Measurements from ENCODE around the gene CDH4.
"Not testable (repeated sequence)": the region's sequence is repeated elsewhere in the genome, so short reads cannot be mapped to it uniquely, and the experiment has no call there.

The CDH4 gene

GRCh38 chr20:61443443-61444126, 191.5 kb downstream of the CDH4 start:
- no peak for DNase-seq

- no peak for DNase-seq
Observed at GRCh38 chr20:61444637-61445036, 192.6 kb downstream of the CDH4 start.

GRCh38 chr20:61445138-61445537, 193.1 kb downstream of the CDH4 start:
- no peak for DNase-seq

DNA sequence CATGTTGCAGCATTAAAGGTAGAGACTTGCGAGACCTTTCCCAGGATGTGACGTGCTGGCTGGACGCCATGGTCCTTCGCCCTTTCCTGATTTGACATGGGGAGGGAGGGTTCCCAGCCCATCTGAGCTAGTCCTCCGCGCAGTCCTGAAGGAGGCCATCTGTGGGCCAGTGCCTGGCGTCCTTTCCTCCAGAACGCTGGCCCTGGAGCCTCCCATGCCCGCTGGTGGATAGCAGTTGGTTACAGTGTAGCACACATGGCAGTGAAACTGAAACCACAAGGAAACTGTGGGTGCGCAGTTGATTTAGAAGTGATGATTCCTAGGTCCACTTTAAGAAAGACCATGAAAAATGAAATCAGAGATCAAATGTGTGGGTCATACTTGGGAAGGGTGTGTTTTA, 193.7 kb downstream of the CDH4 start:
- no peak for DNase-seq

DNA sequence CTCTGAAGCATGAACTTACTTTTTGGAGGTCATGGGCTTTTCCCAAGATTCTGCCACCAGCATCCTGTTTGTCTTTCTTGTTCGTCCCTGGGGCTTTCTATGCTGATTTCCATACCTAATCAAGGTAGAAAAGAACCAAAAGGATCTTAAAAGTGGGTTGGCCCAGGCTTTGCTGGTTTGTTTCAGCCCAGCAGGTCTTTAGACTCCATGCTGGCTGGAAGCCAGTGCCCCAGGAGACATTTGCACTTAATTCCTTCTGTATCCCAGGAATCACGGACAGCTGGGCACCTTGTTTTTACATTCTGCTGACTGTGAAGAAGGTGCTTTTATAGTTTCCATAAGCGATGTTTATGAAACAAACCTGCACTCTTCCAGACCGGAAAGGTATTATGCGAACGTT, 195.9 kb downstream of the CDH4 start:
- DNase-seq, result no peak

DNA sequence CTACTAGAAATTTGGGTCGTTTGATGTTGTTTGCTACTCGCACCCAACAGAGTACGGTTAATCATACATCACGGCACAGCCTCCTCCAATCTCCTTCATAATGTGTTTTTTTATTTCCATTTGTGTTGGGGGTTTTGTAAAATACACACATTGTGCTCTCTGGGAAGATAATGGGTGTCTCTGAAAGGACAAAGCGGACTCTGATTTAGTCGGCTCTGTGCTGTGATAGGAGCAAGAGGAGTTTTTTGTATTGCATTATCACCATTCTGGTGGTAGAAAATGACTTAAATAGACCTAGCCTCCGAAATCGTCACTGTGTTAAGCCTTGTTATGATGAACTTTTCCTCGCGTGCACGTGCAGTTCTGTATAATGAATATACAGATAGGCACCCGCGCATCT, 196.3 kb downstream of the CDH4 start:
- DNase-seq, result no peak

DNA sequence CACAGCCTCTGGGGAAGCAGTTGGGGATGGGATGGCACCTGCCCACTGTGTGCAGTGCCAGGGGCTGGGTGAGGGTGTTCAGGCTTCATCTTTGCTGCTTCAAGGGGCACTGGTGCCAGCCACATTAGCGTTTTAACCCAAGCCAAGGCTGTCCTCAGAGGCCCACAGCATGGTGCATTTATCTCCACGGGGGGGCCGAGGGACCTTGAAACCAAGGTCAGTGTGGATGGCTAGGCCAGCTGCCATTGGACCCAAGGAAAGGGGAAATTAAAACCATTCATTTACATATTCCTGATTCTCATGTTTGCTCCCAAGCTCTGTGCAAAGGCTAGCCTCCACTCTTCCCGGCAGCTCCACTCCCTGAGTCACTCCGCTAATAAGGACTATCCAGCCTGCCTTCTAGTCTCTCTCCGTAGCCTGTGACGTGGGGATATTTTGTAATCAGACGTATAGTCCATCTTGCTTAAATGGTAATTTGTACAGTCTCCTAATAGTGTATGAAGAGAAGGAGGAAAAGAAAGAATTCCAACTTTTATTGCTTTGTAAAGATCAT, 197.1 kb downstream of the CDH4 start:
- DNase-seq, result no peak

DNA sequence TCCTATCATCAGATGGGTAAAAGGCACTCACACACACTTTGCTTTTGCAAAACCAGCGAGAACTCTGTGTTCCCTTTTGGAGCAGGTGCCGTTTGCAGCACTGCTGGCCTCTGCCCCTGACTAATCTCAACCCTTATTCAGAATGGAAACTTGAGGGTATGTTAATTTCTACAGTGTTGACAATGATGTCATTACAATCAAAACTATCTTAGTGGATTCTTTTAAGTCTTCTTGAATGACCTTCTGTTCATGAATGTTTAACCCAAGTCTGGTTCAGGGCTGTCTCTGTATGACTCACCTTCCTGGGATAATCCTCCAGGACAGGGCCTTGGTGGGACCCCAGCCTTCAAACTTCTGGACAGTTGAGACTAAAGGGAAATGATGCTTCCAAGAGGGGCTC, 197.9 kb downstream of the CDH4 start:
- no peak for DNase-seq

- no peak for DNase-seq
Observed at GRCh38 chr20:61450549-61450948, 198.5 kb downstream of the CDH4 start.

- no peak for DNase-seq
Observed at GRCh38 chr20:61451009-61451408, 198.9 kb downstream of the CDH4 start.

DNA sequence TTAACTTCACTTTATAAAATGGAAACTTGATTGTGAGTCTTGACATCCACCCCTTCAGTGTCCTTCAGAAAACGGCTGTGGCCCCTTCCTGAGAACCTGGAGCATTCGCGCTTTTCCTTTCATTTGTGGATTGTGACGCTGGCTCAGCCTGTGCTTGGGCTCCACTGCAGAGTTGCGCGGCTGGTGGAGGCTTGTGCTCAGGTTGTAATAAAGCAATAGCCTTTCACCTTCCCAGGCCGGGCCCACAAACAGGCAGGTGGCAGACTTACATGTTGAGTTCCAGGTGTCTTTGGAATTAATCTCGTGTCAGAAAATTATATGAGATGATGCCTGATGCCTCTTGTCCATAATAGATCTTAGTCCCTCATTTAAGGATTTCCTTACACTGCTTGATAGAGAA, 199.9 kb downstream of the CDH4 start:
- no peak for DNase-seq

DNA sequence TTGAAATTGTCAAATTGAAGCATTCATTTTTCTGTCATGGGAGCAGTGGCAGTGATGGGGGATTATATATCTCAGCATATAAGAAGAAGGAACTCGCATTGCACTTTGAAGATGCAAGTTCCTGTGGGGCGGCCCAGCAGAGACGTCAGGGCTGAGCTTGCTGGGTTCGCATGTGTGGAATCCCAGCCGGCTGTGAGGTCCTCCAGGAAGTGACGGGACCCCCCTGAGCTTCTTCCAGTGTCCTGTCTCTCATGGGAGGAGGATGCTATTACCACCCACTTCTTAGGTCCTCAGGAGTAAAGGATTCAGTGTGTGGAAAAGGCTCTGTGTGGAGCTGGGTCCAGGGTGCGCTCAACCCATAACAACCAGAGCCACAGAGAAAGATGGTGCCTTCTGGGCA, 201.2 kb downstream of the CDH4 start:
- no peak for DNase-seq

DNA sequence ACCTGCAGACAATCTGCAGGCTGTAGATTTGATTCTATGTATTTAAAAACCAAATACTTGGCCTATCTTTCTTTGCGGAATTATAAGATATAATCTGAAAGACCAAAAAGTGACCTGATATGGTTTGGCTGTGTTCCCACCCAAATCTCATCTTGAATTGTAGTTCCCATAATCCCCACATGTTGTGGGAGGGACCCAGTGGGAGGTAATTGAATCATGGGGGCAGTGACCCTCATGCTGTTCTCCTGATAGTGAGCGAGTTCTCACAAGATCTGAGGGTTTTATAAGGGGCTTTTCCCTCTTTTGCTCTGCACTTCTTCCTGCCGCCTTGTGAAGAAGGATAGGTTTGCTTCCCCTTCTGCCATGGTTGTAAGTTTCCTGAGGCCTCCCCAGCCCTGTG, 201.6 kb downstream of the CDH4 start:
- DNase-seq, result not testable (repeated sequence)

DNA sequence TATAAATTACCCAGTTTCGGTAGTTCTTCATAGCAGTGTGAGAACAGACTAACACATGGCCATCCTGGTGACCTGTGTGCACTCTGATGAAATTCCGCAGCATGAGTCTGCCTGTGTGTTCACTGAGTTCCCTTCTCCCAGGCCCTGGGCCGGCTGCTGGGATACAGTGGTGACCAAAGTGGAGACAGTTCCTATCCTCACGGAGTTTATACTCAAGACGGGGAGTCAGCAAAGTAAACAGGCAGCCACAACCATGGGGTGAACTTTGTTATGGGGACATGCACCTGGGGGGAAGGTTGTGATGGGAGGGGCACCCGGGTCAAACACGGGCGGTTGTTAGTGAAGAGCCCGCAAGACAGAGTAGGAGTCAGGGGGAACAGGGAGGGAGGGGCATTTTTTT, 202.0 kb downstream of the CDH4 start:
- DNase-seq, result no peak

GRCh38 chr20:61455508-61456215, 203.6 kb downstream of the CDH4 start:
- DNase-seq, result no peak

- no peak for DNase-seq
Observed at GRCh38 chr20:61457725-61458124, 205.7 kb downstream of the CDH4 start.

GRCh38 chr20:61458146-61458746, 206.2 kb downstream of the CDH4 start:
- DNase-seq, result no peak

- no peak for DNase-seq
Observed at GRCh38 chr20:61459266-61459665, 207.2 kb downstream of the CDH4 start.

- DNase-seq, result no peak
Observed at GRCh38 chr20:61459705-61460104, 207.6 kb downstream of the CDH4 start.

DNA sequence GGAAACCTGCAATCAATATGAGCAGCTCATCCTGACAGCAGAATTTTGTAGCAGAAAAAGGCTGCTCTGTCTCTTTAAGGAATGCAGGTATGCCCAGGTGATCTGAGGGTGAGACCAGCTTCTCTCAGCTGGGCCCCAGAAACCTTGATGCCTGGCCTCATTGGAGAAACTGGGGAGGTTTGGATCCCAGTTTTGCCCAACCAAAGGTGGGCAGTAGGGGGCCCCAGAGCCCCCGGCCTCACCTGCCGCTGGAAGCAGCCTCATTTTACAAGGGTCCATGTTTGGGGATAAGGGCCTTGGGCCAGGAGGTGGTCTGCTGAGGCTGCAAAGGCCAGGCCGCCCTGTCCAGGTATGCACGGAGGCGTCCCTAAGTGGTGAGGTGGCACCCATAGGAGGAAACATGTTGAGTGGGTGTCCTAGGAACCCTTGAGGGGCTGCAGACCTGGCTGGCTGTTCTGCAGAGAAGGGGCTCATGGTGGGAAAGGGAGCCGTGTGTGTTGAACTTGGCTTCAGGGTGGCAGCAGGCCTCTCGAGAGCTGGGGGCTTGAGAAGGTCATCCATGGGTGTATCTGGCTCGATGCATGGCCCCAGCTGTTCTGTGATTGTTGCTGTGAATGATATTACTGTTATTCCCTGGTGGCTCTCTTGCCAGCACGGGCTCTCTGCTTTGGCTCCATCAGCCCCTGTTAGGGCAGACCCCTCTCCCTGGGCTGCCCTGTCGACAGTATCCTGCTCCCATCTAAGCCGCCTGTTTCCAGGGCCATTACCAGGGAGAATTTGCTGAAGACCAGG, 208.4 kb downstream of the CDH4 start:
- no peak for DNase-seq

GRCh38 chr20:61461461-61461860, 209.4 kb downstream of the CDH4 start:
- DNase-seq, result no peak

- DNase-seq, result no peak
Observed at GRCh38 chr20:61464307-61465303, 212.5 kb downstream of the CDH4 start.
